ENCODE data around the gene THOC5. TPM values are rescaled to one million over a fixed set of nuclear protein-coding genes. Genes with fewer than 3 reads are reported as not detected.

THOC5 gene
- total RNA-seq, 1 donor from 2014 or later, result 175 TPM

DNA sequence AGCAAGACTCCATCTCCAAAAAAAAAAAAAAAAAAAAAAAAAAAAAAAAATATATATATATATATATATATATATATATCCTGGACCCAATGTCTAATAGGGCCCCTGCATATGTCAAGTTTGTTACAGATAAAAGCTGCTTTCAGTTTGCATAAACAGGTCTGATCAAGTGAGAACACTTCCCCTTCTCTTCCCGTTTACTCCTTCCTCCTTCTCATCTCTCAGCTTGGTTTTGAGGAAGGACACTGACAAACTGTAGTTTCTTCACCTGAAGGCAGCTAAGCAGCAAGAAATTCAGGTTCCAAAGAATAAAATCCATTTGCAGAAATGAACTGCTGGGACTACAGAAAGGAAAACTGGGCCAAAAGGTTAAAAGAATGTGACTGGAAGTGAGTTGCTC lies 11.7 kb downstream of the THOC5 start:
- Mint-ChIP-seq H3K9me3 (ENCODE audit: unreplicated experiment) (no peaks in the 10 kb centered on the region), H3K36me3 (ENCODE audit: unreplicated experiment) (no peaks in the 10 kb centered on the region), H3K27me3 (ENCODE audit: unreplicated experiment) (peaks cover 2% of the 10 kb centered on the region), H3K27ac (ENCODE audit: unreplicated experiment) (no peak overlapping the region), H3K4me3 (ENCODE audit: unreplicated experiment) (no peak overlapping the region), H3K4me1 (ENCODE audit: low read depth, unreplicated experiment) (no peaks in the 10 kb centered on the region)
- TF ChIP-seq, protein P1, sequence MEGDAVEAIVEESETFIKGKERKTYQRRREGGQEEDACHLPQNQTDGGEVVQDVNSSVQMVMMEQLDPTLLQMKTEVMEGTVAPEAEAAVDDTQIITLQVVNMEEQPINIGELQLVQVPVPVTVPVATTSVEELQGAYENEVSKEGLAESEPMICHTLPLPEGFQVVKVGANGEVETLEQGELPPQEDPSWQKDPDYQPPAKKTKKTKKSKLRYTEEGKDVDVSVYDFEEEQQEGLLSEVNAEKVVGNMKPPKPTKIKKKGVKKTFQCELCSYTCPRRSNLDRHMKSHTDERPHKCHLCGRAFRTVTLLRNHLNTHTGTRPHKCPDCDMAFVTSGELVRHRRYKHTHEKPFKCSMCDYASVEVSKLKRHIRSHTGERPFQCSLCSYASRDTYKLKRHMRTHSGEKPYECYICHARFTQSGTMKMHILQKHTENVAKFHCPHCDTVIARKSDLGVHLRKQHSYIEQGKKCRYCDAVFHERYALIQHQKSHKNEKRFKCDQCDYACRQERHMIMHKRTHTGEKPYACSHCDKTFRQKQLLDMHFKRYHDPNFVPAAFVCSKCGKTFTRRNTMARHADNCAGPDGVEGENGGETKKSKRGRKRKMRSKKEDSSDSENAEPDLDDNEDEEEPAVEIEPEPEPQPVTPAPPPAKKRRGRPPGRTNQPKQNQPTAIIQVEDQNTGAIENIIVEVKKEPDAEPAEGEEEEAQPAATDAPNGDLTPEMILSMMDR (IDR thresholded peaks at IDR 0.05; ENCODE audit: partially characterized antibody, unreplicated experiment), result no peak
- DNase-seq, result no peak

DNA sequence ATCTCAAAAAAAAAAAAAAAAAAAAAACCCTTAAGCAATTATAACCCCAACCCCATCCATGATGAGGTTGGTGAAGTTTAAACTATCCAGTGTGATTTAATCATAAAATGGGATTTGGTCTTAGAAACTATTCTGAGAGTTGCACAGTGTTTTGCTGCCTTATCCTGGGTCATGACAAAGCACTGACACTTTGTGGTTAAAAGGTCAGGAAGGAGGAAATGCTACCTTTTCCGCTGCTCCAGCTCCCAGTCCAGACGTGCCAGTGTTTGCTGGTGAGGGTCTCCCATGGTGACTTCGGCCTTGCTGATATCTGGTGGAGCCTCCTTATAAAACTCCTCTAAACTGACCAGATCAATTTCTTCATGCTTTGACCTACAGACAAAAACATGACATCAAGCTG lies 14.5 kb downstream of the THOC5 start:
- peaks cover 2% of the 10 kb centered on the region for H3K27me3 Mint-ChIP-seq (ENCODE audit: unreplicated experiment)
- H3K9me3 Mint-ChIP-seq (ENCODE audit: unreplicated experiment), result no peaks in the 10 kb centered on the region
- TF ChIP-seq, protein P1 (IDR thresholded peaks at IDR 0.05; ENCODE audit: partially characterized antibody, unreplicated experiment), result no peak
- no peaks in the 10 kb centered on the region for H3K4me1 Mint-ChIP-seq (ENCODE audit: low read depth, unreplicated experiment)
- DNase-seq, result no peak
- H3K4me3 Mint-ChIP-seq (ENCODE audit: unreplicated experiment), result no peak overlapping the region
- no peaks in the 10 kb centered on the region for H3K36me3 Mint-ChIP-seq (ENCODE audit: unreplicated experiment)
- H3K27ac Mint-ChIP-seq (ENCODE audit: unreplicated experiment), result no peak overlapping the region

DNA sequence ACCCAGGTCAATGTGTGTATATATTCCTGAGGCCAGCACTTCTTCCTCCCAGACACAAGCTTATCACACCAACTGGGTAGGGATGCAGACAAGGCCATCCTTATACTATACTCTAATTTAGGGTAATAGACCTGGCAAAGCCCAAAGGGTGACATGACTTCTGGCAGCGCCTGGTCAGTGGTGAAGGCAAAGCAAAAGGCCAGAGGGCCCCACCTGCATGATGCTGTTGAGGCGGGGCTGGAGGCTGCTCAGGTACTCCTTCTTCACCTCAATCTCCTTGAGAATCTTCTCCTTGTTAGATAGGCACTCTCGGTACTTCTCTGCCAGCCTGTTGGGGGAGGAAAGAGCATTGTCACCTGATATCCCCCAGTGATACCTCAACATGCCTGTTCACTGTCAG lies 17.1 kb downstream of the THOC5 start:
- no peak overlapping the region for H3K27ac Mint-ChIP-seq (ENCODE audit: unreplicated experiment)
- no peaks in the 10 kb centered on the region for H3K4me1 Mint-ChIP-seq (ENCODE audit: low read depth, unreplicated experiment)
- peaks cover 2% of the 10 kb centered on the region for H3K27me3 Mint-ChIP-seq (ENCODE audit: unreplicated experiment)
- TF ChIP-seq, protein P1 (IDR thresholded peaks at IDR 0.05; ENCODE audit: partially characterized antibody, unreplicated experiment), result no peak
- no peak for DNase-seq
- no peak overlapping the region for H3K4me3 Mint-ChIP-seq (ENCODE audit: unreplicated experiment)
- H3K9me3 Mint-ChIP-seq (ENCODE audit: unreplicated experiment), result no peaks in the 10 kb centered on the region
- H3K36me3 Mint-ChIP-seq (ENCODE audit: unreplicated experiment), result peaks cover 4% of the 10 kb centered on the region

DNA sequence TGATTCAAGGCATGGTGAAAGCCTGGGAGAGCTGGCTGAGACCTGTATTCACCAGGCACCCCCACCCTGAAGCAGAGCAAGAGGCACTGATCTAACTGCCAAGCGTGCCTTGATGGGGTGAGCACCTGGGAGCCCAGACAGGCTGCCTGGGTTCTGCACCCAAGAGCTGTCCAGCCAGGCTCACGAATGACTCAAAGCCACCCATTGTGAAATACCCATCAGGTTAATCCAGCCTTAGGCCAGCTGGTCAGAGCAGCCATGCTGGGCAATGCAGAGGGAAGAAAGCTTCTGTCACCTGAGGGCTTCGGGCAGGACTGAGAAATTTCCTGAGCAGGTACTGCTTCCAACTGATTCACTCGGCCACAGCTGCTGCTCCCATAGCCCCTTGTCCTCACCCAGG lies 22.1 kb downstream of the THOC5 start:
- Mint-ChIP-seq H3K36me3 (ENCODE audit: unreplicated experiment) (peaks cover 4% of the 10 kb centered on the region), H3K4me3 (ENCODE audit: unreplicated experiment) (no peak overlapping the region), H3K27me3 (ENCODE audit: unreplicated experiment) (no peaks in the 10 kb centered on the region), H3K9me3 (ENCODE audit: unreplicated experiment) (no peaks in the 10 kb centered on the region), H3K27ac (ENCODE audit: unreplicated experiment) (no peak overlapping the region), H3K4me1 (ENCODE audit: low read depth, unreplicated experiment) (no peaks in the 10 kb centered on the region)
- no peak for DNase-seq
- TF ChIP-seq, protein P1 (IDR thresholded peaks at IDR 0.05; ENCODE audit: partially characterized antibody, unreplicated experiment), result no peak

DNA sequence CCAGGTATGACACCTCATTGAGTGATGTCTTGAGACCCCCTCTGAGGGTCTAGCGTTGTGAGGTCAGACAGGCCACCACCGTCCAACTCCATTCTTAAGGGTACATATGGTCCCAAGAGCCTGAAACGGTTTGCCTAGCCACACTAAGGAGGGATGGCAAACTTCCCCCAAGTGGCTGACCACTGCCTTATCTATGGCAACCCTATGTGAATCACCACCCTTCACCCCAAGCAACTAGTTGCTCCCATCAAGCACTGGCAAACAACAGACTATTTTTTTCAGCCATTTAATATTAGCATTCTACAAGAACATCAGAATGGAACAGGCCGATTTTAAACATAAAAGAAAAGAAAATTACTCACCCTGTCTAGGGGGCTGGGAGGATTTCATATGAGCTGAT lies 22.8 kb downstream of the THOC5 start:
- TF ChIP-seq, protein P1 (IDR thresholded peaks at IDR 0.05; ENCODE audit: partially characterized antibody, unreplicated experiment), result no peak

More for the DNA sequence above, 22.8 kb downstream of the THOC5 start:
- Mint-ChIP-seq H3K27me3 (ENCODE audit: unreplicated experiment) (no peaks in the 10 kb centered on the region), H3K36me3 (ENCODE audit: unreplicated experiment) (peaks cover 4% of the 10 kb centered on the region), H3K9me3 (ENCODE audit: unreplicated experiment) (no peaks in the 10 kb centered on the region), H3K4me3 (ENCODE audit: unreplicated experiment) (no peak overlapping the region), H3K4me1 (ENCODE audit: low read depth, unreplicated experiment) (no peaks in the 10 kb centered on the region), H3K27ac (ENCODE audit: unreplicated experiment) (no peak overlapping the region)
- no peak for DNase-seq
